GM20431 (cell line): ENCODE measurements around the gene CLCNKB.

Source experiments
- in situ Hi-C: fragments of 300-500 bp; cut with MseI, MboI; formaldehyde crosslinking; loops from one replicate; pipeline ENCODE4 v1.15.0; 2020; ENCODE audit warnings: low sequenced_read_pairs; ENCODE audit not compliant: unreplicated experiment

CLCNKB gene

GRCh38 chr1:16072095-16072494, 28.5 kb downstream of the CLCNKB start:
- in situ Hi-C loops: no loop called here

GRCh38 chr1:16072616-16073484, 29.3 kb downstream of the CLCNKB start:
- in situ Hi-C loops: no loop called here

GRCh38 chr1:16073490-16074119, 30.0 kb downstream of the CLCNKB start, which contains the start of gene FAM131C:
TSS of gene FAM131C (minus strand) at chr1:16073651. CDS start at chr1:16073442, 209 bp downstream.
- in situ Hi-C loops: no loop called here

- in situ Hi-C loops: no loop called here
Measured at GRCh38 chr1:16074217-16074616, 30.6 kb downstream of the CLCNKB start.

- in situ Hi-C loops: loop anchor here (25.0 kb wide), 1 partner anchor 287 kb away; the partner anchor contains the start of genes FBXO42 and SZRD1
Measured at GRCh38 chr1:16075337-16076030, 31.9 kb downstream of the CLCNKB start.

GRCh38 chr1:16076031-16076864, 32.7 kb downstream of the CLCNKB start:
- in situ Hi-C loops: loop anchor here (25.0 kb wide), 1 partner anchor 286 kb away; the partner anchor contains the start of genes FBXO42 and SZRD1

GRCh38 chr1:16076865-16077238, 33.3 kb downstream of the CLCNKB start:
- in situ Hi-C loops: loop anchor here (25.0 kb wide), 1 partner anchor 285 kb away; the partner anchor contains the start of genes FBXO42 and SZRD1

GRCh38 chr1:16077406-16078245, 34.0 kb downstream of the CLCNKB start:
- in situ Hi-C loops: loop anchor here (25.0 kb wide), 1 partner anchor 285 kb away; the partner anchor contains the start of genes FBXO42 and SZRD1

GRCh38 chr1:16078925-16079656, 35.5 kb downstream of the CLCNKB start:
- in situ Hi-C loops: loop anchor here (25.0 kb wide), 1 partner anchor 283 kb away; the partner anchor contains the start of genes FBXO42 and SZRD1

GRCh38 chr1:16080422-16081150, 37.0 kb downstream of the CLCNKB start:
- in situ Hi-C loops: loop anchor here (5.0 to 25.0 kb wide), 2 partner anchors 107 to 282 kb away; partner anchors contain the start of genes FBXO42 and SZRD1

GRCh38 chr1:16081636-16082035, 38.1 kb downstream of the CLCNKB start:
- in situ Hi-C loops: loop anchor here (5.0 to 25.0 kb wide), 2 partner anchors 106 to 281 kb away; partner anchors contain the start of genes FBXO42 and SZRD1

- in situ Hi-C loops: loop anchor here (5.0 to 25.0 kb wide), 2 partner anchors 105 to 280 kb away; partner anchors contain the start of genes FBXO42 and SZRD1
Measured at GRCh38 chr1:16082283-16083038, 38.9 kb downstream of the CLCNKB start.

- in situ Hi-C loops: loop anchor here (5.0 to 25.0 kb wide), 2 partner anchors 104 to 279 kb away; partner anchors contain the start of genes FBXO42 and SZRD1
Measured at GRCh38 chr1:16083486-16083885, 39.9 kb downstream of the CLCNKB start.

- in situ Hi-C loops: loop anchor here (25.0 kb wide), 1 partner anchor 277 kb away; the partner anchor contains the start of genes FBXO42 and SZRD1
Measured at GRCh38 chr1:16085522-16085921, 41.9 kb downstream of the CLCNKB start.

GRCh38 chr1:16087733-16088132, 44.2 kb downstream of the CLCNKB start:
- in situ Hi-C loops: loop anchor here (25.0 kb wide), 1 partner anchor 275 kb away; the partner anchor contains the start of genes FBXO42 and SZRD1
